Stimulated activated CD4-positive, alpha-beta T cell treated with anti-CD3 and anti-CD28 coated beads, TNF-alpha, amount 100 ng/mL, for 48 hours (primary cell): ENCODE results near the gene GPR180.
A peak's percentile ranks its signal among the peaks of the same experiment; 100 is the strongest.

Source experiments
- DNase-seq, 3 donors: peaks; one replicate each; pipeline ENCODE4 v3.0.0-alpha.2; 2020; ENCODE audit warnings: low read depth in 3 of 3

The GPR180 gene

GRCh38 chr13:94601446-94602431 lies at the start of gene GPR180:
Gene GPR180 (plus strand): TSS chr13:94601857. CDS start chr13:94601928, 71 bp downstream.
- peak; percentile 80 to 90 (median 88) for DNase-seq

- no peak for DNase-seq
These were observed 49.6 kb upstream of the GPR180 start for GRCh38 chr13:94552095-94552494.

GRCh38 chr13:94553766-94554165 lies 47.9 kb upstream of the GPR180 start:
- DNase-seq, result no peak

GRCh38 chr13:94556041-94556440 lies 45.6 kb upstream of the GPR180 start:
- no peak for DNase-seq

GRCh38 chr13:94556621-94557020 lies 45.0 kb upstream of the GPR180 start:
- no peak for DNase-seq

GRCh38 chr13:94557684-94558235 lies 43.9 kb upstream of the GPR180 start:
- no peak for DNase-seq

GRCh38 chr13:94558716-94559115 lies 42.9 kb upstream of the GPR180 start:
- no peak for DNase-seq

GRCh38 chr13:94559222-94559795 lies 42.3 kb upstream of the GPR180 start:
- DNase-seq, result no peak

GRCh38 chr13:94560116-94560515 lies 41.5 kb upstream of the GPR180 start:
- no peak for DNase-seq

GRCh38 chr13:94561126-94561525 lies 40.5 kb upstream of the GPR180 start:
- DNase-seq, result no peak

GRCh38 chr13:94567581-94567980 lies 34.1 kb upstream of the GPR180 start:
- DNase-seq, result no peak

- DNase-seq, result no peak
These were observed 33.2 kb upstream of the GPR180 start for GRCh38 chr13:94568443-94568842.

GRCh38 chr13:94569615-94570014 lies 32.0 kb upstream of the GPR180 start:
- DNase-seq, result no peak

- DNase-seq, result no peak
These were observed 22.6 kb upstream of the GPR180 start for GRCh38 chr13:94579063-94579462.

- DNase-seq, result no peak
These were observed 17.7 kb upstream of the GPR180 start for GRCh38 chr13:94583926-94584325.

GRCh38 chr13:94585543-94586101 lies 16.0 kb upstream of the GPR180 start:
- no peak for DNase-seq

- DNase-seq, result no peak
These were observed 15.3 kb upstream of the GPR180 start for GRCh38 chr13:94586371-94586770.

- no peak for DNase-seq
These were observed 13.1 kb upstream of the GPR180 start for GRCh38 chr13:94588541-94588940.

- DNase-seq, result no peak
These were observed 10.9 kb upstream of the GPR180 start for GRCh38 chr13:94590744-94591143.

- no peak for DNase-seq
These were observed 6.4 kb upstream of the GPR180 start for GRCh38 chr13:94595001-94595949.

- DNase-seq, result peak; percentile 74 to 82 (median 75)
These were observed 5.6 kb upstream of the GPR180 start, which contains the start of gene TGDS for GRCh38 chr13:94595950-94596574. Gene TGDS (minus strand): TSS chr13:94596152. CDS start chr13:94596136, 16 bp downstream.
